SK-N-SH (cell line): ENCODE data around the gene PACC1.
"Not testable (repeated sequence)": the region's sequence is repeated elsewhere in the genome, so short reads cannot be mapped to it uniquely, and the experiment has no call there.

Experiments
- EZH2phosphoT487 ChIP-seq: fragments of 200-600 bp; sonication (generic); IDR thresholded peaks from 2 replicates; pipeline ENCODE4 v1.6.1; 2017; ENCODE audit warnings: low read depth, mixed run types, mild to moderate bottlenecking, antibody characterized with exemption, moderate library complexity, borderline replicate concordance
- TEAD4 ChIP-seq: IDR thresholded peaks from 2 replicates; pipeline ENCODE4 v1.4.0; 2012; ENCODE audit warnings: mild to moderate bottlenecking, borderline replicate concordance; ENCODE audit not compliant: insufficient read depth
- TF ChIP-seq, protein P1 (sequence below): IDR thresholded peaks from 2 replicates; pipeline ENCODE4 v1.4.0; 2012; ENCODE audit warnings: low read depth, borderline replicate concordance

DNA sequence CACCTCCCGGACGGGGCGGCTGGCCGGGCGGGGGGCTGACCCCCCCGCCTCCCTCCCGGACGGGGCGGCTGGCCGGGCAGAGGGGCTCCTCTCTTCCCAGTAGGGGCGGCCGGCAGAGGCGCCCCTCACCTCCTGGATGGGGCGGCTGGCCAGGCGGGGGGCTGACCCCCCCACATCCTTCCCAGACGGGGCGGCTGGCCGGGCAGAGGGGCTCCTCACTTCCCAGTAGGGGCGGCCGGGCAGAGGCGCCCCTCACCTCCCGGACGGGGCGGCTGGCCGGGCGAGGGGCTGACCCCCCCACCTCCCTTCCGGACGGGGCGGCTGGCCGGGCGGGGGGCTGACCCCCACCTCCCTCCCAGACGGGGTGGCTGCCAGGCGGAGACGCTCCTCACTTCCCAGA, 93.7 kb downstream of the PACC1 start:
- TF ChIP-seq EZH2phosphoT487, TEAD4: not testable (repeated sequence)
- TF ChIP-seq, protein P1, sequence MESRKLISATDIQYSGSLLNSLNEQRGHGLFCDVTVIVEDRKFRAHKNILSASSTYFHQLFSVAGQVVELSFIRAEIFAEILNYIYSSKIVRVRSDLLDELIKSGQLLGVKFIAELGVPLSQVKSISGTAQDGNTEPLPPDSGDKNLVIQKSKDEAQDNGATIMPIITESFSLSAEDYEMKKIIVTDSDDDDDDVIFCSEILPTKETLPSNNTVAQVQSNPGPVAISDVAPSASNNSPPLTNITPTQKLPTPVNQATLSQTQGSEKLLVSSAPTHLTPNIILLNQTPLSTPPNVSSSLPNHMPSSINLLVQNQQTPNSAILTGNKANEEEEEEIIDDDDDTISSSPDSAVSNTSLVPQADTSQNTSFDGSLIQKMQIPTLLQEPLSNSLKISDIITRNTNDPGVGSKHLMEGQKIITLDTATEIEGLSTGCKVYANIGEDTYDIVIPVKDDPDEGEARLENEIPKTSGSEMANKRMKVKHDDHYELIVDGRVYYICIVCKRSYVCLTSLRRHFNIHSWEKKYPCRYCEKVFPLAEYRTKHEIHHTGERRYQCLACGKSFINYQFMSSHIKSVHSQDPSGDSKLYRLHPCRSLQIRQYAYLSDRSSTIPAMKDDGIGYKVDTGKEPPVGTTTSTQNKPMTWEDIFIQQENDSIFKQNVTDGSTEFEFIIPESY = not testable (repeated sequence)
